GM21515 (cell line): ENCODE measurements around the gene MSGN1.

Experiments
- ATAC-seq: cut with Tn5 transposase; IDR thresholded peaks from one replicate; pipeline ENCODE4 v1.9.1; 2021; ENCODE audit not compliant: unreplicated experiment

The MSGN1 gene

GRCh38 chr2:17846676-17847075 lies 30.4 kb downstream of the MSGN1 start:
- no peak for ATAC-seq

- ATAC-seq, result no peak
Observed at GRCh38 chr2:17847236-17847635, 31.0 kb downstream of the MSGN1 start.

- no peak for ATAC-seq
Observed at GRCh38 chr2:17849275-17849674, 33.0 kb downstream of the MSGN1 start.

GRCh38 chr2:17850151-17850550 lies 33.9 kb downstream of the MSGN1 start:
- no peak for ATAC-seq

- peak; percentile 88 for ATAC-seq
Observed at GRCh38 chr2:17851731-17852585, 35.7 kb downstream of the MSGN1 start.

- no peak for ATAC-seq
Observed at GRCh38 chr2:17853799-17854198, 37.5 kb downstream of the MSGN1 start.

- ATAC-seq, result no peak
Observed at GRCh38 chr2:17857021-17857420, 40.8 kb downstream of the MSGN1 start.

- ATAC-seq, result no peak
Observed at GRCh38 chr2:17858064-17858463, 41.8 kb downstream of the MSGN1 start.

- ATAC-seq, result no peak
Observed at GRCh38 chr2:17863539-17863938, 47.3 kb downstream of the MSGN1 start.

GRCh38 chr2:17864676-17865075 lies 48.4 kb downstream of the MSGN1 start:
- no peak for ATAC-seq

GRCh38 chr2:17867133-17867532 lies 50.9 kb downstream of the MSGN1 start:
- ATAC-seq, result no peak
